ENCODE results near the gene SF1.

GRCh38 chr11:64810271-64810890 is 32.0 kb upstream of the SF1 start, which contains the start of gene MEN1:
- TF ChIP-seq, protein P1, sequence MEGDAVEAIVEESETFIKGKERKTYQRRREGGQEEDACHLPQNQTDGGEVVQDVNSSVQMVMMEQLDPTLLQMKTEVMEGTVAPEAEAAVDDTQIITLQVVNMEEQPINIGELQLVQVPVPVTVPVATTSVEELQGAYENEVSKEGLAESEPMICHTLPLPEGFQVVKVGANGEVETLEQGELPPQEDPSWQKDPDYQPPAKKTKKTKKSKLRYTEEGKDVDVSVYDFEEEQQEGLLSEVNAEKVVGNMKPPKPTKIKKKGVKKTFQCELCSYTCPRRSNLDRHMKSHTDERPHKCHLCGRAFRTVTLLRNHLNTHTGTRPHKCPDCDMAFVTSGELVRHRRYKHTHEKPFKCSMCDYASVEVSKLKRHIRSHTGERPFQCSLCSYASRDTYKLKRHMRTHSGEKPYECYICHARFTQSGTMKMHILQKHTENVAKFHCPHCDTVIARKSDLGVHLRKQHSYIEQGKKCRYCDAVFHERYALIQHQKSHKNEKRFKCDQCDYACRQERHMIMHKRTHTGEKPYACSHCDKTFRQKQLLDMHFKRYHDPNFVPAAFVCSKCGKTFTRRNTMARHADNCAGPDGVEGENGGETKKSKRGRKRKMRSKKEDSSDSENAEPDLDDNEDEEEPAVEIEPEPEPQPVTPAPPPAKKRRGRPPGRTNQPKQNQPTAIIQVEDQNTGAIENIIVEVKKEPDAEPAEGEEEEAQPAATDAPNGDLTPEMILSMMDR (conservative IDR thresholded peaks at IDR 0.05 in 1 of 2, IDR thresholded peaks at IDR 0.05 in 1 of 2; ENCODE audit: extremely low read depth in 1 of 2, insufficient read depth in 1 of 2, low read depth in 1 of 2, low read length in 2 of 2): no peak
- TF ChIP-seq EZH2 (IDR thresholded peaks at IDR 0.05; ENCODE audit: borderline replicate concordance, low read length): no peak

All from mammary epithelial cell (primary cell).